GM21526 (cell line): ENCODE data around the gene NT5DC3.
"Not testable (repeated sequence)": the region's sequence is repeated elsewhere in the genome, so short reads cannot be mapped to it uniquely, and the experiment has no call there.

Source experiments
- ATAC-seq: cut with Tn5 transposase; IDR thresholded peaks from one replicate; pipeline ENCODE4 v1.9.1; 2021; ENCODE audit warnings: moderate library complexity; ENCODE audit not compliant: unreplicated experiment, low FRiP score

NT5DC3 gene

DNA sequence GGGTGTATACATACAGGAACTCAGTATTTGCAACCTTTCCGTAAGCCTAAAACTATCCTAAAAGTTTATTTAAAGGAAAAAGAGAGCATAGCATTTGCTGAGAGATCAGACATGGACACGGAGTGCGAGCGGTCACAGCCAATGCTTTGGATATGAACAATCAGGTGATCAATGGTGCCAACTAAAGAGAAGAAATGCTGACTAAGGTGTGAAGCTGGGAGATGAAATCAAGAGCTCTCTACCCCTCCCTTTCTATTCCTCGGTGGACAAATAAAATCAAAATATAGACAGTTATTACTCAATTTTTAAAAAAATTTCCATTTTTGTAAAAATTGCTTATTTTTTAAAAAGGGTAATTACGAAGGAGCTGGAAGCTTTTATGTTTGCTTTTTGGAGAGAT, 29.2 kb downstream of the NT5DC3 start:
- ATAC-seq = no peak

DNA sequence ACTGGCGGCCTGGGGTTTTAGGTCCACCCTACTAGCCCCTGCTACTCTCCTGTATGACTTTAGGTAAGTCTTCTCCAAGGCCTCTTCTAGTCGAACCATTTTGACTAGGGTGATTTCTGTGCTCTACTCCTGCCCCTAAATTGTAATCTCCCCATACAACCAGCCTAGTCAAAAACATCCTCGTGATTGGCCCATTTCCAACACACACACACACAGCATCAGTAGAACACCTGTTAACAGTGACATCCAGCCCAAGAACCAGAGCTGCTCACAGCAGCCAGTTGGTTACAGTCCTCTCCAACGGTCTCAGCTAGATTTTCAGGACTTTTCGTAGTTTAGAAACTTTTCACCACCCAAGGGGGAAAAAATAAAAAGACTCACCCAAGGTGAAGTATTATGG, 30.9 kb downstream of the NT5DC3 start:
- no peak for ATAC-seq

DNA sequence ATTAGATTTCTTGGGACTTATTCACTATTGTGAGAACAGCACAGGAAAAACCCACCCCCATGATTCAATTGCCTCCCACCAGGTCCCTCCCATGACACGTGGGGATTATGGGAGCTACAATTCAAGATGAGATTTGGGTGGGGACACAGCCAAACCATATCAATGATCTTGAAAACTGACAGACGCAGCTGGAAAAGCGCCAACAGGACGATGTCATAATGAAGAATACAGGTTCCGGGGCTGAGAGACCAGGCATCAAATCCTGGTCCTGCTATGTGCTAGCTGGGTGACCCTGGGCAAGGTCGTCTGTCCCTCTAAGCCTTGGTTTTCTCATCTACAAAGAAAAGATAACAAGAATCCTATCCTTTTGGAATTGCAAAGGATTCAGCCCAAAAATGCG, 31.4 kb downstream of the NT5DC3 start:
- ATAC-seq = not testable (repeated sequence)

DNA sequence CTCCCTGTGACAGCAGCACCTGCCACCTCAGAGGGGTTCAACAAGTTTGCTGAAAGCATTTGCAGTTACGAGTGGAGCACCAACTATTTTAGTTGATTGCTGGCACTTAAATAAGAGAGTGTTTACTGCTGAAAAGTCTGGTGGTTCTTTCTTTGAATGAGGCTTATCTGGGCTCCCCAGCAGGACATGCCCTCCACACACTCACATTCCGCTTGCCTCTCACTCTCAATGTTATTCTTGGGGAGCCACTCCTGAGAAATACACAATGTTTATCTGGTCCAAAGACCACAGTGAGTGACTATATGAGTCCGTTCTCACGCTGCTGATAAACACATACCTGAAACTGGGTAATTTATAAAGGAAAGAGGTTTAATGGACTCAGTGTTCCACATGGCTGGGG, 31.9 kb downstream of the NT5DC3 start:
- no peak for ATAC-seq

DNA sequence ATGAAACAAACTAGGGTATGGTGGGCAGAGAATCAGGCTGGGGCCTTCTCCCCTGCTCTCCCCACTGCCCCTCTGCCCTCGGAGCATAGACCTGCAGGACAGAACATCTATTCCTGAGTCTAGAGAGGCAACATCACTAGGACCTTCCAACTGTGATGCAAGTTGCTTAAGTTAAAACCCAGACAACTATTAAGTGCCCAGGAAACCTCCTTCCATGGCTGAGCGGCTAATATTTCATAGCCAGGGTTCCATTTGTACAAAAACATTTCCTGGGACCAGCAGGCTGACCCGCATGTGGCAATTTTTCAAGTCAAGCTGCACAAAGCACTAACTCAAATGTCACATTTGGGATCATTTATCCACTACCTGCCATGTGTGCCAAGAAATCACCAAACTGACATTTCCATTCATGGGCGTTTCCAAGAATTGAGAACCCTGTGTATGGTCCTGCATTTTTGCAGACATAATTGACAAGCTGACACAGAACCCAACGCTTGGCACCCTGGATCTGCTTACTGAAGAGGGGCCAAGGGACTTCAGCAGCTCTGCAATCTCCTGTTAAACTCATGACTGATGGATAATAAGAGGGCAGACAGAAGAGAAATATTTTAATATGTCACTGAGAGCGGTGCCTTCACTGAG, 32.7 kb downstream of the NT5DC3 start:
- no peak for ATAC-seq

DNA sequence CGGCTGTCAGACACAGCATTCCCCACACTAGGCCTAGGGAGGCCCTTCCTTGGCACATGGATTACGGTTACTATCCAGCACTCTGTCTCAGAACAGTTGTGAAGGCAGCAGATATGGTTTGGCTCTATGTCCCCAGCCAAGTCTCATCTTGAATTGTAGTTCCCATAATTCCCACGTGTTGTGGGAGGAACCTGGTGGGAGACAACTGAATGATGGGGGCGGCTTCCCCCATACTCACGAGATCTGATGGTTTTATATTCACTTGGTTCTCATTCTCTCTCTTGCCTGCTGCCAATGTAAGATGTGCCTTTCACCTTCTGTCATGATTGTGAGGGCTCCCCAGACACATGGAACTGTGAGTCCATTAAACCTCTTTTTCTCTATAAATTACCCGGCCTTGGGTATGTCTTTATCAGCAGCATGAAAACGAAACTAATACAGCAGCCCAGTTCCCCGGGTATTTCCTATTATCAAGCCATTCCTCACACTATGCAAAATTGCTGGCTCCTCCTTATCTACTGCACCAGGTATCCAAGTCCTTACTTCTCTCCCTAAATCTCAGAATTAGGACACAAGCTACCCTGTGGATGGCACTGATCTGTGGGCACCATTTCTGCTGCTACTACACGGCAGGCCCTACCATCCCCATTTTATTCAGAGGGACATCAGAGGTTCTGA, 33.3 kb downstream of the NT5DC3 start:
- no peak for ATAC-seq

DNA sequence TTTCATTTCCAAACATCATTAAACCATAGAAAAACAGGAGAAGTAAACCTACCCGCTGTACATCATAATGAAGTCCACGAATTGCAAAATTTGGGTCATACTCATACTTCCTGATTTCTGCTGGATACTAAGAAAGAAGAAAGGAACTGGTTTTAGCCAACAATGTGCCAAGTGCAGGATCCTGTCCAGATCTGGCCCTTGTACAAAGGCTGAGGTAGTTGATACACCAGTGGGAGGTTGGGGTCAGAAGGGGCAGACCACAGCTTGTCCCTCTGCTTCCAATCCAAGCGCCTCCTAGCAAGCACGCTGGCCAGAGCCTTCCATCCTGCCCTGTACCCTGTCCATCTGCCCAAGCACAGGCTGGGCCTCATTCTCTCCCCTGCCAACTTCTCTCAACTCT, 34.2 kb downstream of the NT5DC3 start:
- ATAC-seq = no peak

DNA sequence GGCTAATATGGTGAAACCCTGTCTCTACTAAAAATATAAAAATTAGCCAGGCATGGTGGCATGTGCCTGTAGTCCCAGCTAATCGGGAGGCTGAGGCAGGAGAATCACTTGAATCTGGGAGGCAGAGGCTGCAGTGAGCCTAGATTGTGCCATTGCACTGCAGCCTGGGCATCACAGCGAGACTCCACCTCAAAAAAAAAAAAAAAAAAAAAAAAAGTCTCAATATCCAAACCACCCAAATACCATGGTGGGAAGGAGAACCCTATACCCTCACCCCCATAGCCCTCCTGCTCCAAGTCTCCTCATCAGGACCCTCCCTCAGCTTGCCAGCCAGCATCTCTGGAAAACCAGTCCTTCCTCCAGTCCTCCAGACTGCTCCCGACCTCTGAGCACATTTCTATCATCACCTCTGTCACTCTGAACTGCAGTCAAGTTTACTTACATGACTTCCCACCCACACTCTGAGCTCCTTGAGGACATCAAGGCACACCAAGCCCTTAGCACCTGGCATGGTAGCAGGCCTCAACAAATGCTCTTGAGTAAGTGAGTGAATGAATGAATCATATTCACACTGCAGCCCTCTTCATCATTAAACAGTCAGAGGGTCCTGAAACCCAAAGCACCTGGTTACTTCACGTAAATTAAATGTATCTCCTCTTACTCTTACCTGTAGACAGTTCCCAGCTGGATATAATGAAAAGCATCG, 35.2 kb downstream of the NT5DC3 start:
- no peak for ATAC-seq

DNA sequence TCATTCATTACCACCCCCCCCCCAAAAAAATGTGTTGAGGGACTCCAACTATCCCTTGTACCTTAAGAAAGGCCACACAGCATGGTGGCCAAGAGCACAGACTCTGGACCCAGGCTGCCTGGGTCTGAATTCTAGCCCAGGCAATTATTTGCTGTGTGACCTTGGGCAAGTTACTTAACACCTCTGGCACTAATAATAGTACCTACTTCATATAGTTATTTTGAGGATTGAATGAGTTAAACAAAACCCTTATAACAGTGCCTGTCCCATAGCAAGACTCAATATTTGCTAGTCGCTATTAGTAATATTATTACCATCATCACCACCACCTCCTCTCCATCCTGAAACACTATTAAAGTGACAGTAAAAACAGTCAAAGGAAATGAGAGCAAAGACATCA, 37.2 kb downstream of the NT5DC3 start:
- ATAC-seq = no peak

DNA sequence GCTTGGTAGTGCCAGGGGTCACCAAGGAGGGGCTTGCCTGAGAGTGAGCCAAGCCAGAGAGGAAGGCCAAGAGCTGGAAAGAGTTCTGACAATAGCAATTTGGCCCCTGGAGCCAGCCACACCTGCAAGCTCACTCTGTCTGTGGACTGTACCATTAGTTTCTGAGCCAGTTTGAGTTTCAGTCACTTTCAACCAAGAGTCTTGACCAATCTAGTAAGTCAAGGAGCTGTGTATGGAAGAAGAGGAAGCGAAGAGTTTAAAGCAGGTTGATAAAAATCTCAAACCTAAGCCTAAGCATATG, 38.5 kb downstream of the NT5DC3 start:
- no peak for ATAC-seq

DNA sequence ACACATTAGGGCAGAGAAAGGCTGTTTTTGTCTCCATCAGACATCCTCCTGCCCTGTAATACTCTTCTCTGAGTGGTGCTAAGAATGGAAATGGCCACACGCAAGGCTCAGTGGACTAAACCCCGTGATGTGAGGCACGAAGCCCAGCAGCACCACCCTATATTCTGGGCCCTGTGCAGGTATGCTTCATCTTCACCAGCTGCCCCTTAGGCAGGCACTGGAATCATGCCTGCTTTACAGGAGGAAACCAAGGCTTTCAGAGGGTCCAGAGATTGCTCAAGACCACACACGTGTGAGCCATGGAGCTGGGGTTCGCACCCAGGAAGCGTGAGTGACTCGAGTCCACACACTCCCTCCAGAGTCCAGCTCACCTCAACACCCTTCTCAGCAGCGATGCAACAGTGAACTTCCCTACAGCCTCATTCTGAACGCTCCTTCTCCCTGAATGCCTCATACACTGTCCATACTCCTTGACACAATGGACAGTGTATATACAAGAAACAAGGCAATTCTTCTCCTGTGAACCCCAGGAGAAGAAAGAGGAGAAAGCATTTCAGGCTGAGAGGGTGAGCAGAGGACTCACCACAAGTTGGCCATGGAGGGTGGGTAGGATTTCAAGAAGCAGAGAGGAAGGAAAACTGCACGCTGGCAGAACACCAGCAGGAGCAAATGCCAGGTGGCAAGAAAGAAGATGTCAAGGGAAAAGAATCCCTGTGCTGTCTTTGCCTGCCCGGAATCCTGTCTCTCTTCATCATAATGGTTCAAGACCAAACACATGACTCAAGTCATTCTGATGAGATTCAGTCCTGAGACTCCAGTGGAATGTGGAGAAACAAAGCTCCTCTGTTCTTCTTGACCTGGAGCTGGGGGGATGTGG, 39.1 kb downstream of the NT5DC3 start:
- ATAC-seq = no peak

DNA sequence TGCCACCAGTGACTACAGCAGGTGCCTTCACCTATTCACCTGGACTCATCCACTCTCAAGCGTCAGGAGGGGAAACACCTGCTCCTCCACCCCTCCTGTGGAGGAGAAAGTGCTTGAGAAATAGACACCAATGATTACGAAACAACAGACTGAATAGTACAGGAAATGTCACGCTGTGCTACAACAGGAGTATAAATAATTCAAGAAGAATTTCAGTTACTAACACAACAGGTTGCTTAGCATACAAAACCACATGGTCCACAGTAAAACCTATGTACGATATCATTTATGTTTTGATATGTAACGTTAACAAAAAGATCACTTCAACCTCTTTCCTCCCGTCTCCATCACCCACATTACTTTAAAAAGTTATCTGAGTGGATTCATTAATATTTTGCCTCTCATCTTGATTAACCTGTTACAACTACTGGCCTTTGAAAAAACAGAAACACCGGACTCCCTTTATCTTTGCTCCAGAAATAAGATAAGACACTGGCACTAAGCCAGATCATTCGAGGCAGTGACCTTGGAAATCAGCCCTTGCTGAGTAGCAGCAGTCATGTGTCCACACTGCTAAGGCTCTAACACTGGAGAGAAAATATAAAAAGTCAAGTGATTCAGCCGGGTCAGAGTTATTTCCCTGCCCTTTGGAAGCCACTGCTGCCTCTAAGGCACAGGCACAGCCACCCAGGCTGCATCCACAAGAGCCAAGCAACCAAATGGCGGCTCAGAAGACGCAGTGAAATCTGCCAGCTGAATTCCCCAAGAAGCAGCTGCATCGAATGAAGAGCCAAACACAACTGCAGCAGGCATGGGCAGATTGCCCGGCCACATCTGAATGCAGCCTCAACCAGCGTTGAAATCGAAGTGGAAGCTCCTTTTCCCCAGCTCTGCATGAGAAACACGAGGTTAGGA, 40.9 kb downstream of the NT5DC3 start:
- ATAC-seq = no peak

DNA sequence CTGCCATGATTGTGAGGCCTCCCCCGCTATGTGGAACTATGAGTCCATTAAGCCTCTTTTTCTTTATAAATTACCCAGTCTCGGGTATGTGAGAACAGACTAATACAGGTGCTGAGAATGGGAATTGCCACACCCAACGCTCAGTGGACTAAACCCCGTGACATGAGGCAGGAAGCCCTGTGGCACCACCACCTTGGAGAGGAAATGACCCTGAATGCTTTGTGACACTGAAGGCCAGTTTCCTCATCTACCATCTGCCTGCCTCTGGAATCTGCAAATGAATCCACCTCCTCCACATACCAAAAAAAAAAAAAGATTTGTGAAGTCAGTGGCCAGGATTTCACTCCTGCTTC, 41.6 kb downstream of the NT5DC3 start:
- ATAC-seq = no peak

DNA sequence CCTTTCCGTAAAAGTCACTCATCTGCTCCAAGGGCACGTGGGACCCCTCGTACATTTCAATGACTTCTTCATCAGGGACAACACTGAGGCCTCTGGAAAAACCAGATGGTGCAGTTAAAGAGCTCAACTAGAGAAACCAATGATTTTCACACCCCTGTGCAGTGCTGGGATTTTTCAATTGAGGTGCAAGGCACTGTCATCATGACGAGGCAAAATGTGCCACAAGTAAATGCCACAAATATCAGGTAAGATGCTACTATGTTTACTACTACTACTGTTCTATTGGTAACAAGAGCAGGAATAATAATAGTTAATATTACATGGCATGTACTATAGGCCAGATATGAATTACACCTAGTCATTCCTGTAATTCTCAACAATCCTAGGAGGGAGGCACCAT, 42.4 kb downstream of the NT5DC3 start:
- no peak for ATAC-seq

DNA sequence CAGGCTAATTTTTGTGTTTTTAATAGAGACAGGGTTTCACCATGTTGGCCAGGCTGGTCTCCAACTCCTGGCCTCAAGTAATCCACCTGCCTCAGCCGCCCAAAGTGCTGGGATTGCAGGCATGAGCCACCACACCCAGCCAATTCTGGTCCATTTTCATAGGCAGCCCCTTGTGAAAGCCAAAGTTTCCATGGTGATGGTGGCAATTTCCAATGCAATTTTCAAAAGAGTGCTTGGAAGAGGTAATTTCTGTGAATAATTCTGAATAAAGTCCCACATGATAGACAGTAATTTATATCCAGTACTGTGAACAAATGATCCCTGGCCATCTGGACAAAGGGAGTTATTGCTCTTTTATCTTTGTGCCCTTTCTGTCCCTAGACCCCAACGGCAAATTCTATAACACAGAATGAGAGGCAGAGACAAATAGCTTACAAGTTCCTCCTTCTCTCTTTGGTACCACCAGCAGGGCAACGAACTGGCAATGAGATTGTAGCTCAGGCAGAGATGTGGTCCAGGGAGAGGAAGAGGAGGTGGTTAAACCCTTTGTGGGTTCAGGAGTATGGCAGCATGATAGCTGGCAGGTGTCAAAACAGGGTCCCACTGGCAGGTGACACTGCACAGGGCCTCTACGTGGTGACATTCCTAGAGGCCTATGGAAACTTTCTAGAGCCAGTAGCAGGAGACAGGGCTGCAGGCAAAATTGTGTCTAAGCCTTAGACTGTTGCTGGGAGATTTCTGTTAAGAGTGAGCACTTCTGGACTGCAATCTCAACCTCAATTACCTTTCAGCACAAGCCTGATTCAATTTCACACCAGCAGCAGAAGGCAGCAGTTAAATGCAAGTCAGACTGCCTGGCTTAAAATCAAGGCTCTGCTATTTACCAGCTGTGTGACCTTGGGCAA, 46.5 kb downstream of the NT5DC3 start:
- ATAC-seq = no peak

DNA sequence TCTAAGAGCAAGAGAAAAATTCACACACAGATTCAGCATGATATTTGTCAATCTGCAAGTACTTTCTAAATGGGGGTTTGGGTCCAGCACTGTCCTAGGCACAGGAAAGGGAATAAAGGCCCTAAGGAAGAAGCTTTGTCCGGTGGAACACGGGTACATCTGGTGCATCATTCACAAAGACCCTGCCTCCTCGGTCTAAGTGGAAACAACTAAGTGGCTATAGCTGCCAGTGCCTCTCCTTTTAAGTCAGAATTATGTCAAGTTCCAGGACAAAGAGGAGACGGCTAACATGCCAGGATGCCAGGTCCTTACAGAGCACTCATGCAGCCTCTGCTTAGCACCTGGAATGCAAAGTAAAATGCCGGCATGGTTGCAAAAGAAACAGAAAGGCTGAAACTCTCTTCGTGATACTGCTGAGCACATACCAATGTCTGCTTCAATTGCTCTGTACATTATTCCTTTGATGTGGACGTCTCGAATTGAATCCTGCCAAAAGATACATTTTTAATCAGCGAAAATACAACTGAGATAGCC, 47.5 kb downstream of the NT5DC3 start:
- ATAC-seq = no peak

DNA sequence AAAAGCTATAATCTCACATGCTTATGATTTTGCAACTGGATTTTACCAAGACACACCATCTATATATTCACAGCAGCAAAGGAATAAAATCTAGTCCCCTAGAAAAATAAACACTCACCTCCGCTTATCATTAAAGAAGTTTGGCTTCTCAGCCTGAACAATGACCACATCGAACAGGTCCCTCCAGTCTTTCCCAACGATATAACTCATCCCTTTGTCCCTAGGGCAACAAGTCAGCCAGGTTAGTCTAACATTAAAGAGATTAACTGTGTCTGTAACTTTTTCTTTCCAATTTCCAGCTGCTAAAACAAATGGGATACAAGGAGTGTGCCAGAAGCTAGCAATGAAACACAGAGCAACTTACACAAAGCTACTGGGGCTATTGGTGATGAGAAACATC, 48.0 kb downstream of the NT5DC3 start:
- no peak for ATAC-seq

DNA sequence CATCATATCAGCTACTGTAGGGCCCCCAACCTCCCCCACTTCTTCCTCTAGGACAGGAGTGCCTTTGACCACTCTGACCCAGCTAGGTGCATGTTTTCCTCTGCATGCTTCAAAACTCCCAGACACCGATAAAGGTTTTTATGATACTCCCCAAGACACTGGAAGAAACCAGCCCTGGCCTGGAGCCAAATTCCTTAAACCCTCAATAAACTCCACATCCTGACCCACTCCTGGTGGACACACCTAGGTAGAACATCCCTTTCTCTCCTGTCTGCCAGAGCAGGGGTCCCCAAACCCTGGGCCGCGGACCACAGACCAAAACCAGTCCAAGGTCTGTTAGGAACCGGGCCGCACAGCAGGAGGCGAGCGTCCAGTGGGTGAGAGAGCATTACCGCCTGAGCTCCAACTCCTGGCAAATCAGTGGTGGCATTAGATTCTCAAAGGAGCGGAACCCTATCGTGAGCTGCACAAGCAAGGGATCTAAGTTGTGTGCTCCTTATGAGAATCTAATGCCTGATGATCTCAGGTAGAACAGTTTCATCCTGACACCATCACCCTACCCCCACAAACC, 49.6 kb downstream of the NT5DC3 start:
- ATAC-seq = no peak

DNA sequence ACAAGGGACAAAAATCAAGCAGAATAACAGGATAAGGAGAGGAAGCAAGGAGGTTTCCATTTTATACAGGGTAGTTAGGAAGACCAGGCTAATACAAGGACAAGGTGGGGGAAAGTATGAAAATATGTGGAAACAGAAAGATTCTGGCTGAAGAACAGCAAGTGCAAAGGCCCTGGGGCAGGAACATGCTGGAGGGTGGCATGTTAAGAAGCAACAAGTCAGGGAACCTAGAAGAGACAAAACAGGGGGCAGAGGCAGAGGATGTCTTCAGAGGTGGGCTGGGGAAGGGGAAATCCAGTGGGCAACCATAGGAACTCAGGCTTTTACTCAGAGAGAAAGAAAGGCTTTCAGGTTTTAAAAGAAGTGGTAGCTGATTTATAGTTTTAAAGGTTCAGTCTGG, 54.8 kb downstream of the NT5DC3 start:
- no peak for ATAC-seq
